CD4-positive, alpha-beta T cell treated with Interleukin-15 for 4 hours (primary cell): ENCODE measurements around the gene SNX30.
"Not testable (repeated sequence)": the region's sequence is repeated elsewhere in the genome, so short reads cannot be mapped to it uniquely, and the experiment has no call there.

Source experiments
- DNase-seq: peaks from one replicate; pipeline ENCODE4 v3.0.0-alpha.2; 2020; ENCODE audit warnings: low spot score

SNX30 gene, protein sequence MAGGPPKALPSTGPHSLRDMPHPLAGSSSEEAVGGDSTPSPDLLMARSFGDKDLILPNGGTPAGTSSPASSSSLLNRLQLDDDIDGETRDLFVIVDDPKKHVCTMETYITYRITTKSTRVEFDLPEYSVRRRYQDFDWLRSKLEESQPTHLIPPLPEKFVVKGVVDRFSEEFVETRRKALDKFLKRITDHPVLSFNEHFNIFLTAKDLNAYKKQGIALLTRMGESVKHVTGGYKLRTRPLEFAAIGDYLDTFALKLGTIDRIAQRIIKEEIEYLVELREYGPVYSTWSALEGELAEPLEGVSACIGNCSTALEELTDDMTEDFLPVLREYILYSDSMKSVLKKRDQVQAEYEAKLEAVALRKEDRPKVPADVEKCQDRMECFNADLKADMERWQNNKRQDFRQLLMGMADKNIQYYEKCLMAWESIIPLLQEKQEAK

DNA sequence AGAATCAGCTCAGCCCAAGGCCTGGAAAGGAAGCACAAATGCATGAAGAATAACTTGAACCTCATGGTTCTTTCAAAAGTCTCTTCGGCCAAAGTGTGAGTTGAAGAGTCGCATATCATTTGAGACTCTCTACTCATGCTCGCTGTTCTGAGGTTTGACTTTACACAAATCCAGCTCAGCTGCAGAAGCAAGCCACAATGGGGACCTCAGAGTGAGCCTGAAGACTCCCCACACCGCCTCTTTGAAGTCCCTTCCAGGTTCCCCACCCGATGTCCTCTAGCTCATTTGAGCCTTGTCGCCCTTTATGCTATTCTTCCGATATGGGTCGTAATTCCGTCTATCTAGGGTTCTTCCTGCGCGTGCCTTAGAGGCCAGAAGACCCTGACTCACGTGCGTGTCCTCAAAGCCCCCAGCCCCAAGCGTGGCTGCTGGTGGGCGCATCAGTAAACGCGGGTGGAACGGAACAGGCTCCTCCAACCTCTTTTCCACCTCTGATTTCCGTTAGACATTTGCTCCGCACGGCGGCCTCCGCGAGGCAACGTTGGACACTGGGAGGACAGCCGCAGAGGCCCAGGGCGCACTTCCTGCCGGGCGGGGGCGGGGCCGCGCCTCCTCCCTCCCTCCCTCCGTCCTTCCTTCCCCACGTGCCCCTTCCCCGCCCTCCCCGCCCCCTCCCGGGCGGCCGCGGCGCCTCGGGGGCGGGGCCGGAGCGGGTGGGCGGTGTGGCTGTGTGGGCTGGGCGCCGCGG lies at the start of gene SNX30:
Gene SNX30 (plus strand): TSS at position 745 of the 748 bp plus-strand sequence. CDS start 242 bp downstream, outside the sequence.
- peak; percentile 80 for DNase-seq

DNA sequence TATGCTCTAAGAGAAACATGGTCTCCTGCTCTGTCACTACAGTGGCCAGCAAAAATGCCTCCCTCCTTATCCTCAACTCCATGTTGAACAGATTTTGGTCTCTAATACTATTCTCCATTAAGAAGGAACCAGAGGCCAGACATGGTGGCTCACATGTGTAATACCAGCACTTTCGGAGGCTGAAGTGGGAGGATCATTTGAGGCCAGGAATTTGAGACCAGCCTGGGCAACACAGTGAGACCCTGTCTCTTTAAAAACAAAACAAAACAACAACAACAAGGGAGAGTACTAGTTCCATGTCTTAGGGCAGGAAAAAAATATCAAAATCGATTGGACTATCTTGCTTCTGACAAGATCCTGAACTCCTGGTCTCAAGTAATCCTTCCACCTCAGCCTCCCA lies 47.3 kb upstream of the SNX30 start:
- no peak for DNase-seq

DNA sequence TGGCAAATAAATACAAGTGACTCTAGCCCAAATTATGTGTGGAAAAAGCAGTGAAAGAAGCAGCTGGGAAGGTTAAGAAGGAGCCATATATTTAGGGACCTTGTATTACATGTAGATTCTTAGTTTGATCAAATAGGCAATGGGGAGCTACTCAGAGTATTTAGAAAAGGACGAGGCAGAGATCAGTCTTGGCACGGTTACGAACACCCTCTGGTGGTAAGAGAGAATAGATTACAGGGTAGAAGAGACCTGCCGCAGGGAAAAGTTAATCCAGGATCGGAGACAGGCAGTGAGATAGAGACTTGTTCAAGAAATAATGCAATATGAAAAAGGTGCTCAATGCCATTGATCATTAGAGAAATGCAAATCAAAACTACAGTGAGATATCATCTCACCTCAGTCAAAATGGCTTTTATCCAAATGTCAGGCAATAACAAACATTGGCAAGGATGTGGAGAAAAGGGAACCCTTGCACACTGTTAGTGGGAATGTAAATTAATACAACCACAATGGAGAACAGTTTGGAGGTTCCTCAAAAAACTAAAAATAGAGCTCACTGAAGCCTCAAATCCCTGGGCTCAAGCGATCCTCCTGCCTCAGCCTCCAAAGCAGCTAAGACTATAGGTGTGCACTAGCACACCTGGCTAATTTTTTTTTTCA lies 44.7 kb upstream of the SNX30 start:
- DNase-seq = no peak

DNA sequence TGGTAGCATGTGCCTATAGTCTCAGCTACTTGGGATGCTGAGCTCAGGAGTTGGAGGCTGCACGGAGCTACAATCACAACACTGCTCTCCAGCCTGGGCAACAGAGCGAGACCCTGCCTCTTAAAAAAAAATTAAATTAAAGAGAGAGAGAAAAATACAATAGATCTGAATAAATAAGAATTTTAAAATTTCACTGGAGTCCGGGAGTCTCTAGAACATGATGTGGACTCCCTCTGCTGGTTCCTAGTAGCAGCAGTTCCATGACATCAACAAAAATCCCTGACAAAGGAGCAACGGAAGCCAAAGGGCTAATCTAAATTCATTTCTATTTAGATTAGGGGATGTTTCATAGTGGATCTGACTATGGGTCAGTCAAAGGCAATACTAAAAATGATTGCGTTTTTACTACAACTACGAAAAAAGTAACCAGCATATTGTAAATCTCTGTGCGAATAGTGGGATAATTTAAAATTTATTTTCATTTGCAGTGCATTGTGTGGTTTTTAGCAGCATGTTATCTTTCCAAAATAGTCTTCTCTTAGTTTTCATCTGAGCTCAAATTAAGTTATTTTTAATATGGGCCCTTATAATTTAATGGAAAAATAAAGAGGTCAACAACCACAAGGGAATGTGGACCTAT lies 39.4 kb upstream of the SNX30 start:
- DNase-seq = no peak

DNA sequence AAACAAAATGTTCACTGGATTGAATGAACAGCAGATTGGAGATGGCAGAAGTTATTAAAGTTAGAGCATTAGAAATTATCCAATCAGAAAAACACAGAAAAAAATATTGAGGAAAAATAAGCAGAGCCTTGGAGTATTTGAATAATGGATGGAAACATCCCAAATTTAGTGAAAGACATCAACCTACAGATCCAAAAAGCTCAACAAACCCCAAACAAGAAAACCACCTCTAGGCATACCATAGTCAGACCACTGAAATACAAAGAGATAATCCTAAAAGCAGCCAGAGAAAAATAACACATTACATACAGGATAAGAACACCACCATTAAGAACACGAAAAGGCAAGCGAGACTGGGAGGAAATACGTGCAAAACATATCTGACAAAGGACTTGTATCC lies 37.9 kb upstream of the SNX30 start:
- no peak for DNase-seq

DNA sequence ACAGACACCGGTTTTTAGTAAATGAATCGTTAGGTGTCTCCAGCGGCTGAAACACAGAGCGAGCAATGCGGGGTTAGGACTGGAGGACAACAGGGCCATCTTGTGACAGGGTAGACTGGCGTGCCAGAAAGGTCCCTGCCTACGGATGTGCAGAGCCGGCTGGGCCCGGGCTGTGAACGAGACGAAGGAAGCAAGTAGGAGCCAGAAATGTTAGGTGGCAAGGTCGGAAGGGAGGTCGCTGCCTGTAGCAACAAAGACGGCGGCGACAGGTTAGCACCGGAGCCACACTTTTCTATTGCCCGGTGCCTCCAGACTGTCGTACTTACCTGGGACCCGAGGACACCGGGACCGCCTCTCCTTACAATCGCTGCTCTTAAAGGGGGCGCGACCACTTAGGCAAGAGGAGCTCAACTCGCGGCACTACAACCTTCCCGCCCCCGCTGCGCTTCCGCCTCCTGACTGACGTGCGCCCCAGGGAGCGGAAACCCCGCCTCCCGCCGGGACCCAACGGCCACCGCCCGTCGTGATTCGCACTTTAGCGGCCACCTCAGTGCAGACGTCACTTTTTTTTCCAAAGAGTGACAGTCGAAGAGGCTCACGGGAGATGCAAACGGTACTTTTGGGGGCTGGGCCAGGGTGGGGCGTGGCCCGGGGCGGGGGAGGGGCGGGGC lies 32.8 kb upstream of the SNX30 start, which contains the start of gene INIP:
Gene INIP (minus strand): TSS at position 457 of the 671 bp plus-strand sequence. CDS start 1,632 bp downstream, outside the sequence.
- peak; percentile 96 for DNase-seq

DNA sequence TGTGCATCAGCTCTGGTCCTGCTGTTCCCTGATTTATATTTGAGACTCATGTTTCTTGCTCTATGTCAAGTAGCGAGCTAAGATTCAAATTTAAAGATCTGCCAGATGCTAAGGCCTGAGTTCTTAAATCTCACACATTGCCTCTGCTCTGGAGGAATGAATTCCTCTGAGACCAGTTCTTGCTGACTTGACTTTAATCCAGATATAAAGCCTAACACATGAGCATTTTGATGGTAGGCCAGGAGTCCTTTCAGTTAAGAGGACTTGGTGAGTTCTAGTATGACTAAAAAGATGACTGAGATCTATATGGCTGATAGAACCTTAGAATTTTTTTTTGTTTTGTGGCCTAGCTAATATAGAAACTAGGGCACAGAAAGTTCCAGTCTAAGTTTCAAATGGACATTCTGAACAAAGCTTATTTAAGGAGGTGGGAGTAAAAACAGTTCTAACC lies 31.3 kb upstream of the SNX30 start:
- no peak for DNase-seq

DNA sequence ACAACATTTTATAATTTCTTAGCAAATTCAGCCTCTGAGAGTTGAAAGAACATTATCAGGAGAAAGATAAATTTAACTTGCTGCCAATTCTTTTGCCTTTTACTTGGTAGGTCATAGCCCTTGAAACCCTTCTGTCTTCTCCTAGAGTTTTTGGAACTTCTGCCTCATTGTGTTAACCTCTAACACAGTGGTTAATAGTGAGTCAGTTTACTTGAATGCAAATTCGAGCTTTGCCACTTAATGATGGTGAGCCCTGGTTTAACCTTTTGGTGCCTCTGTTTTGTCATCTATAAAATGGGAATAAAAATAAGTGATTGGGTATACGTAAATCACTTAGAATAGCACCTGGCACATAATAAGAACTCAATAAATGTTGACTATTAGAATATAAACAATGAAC lies 30.9 kb upstream of the SNX30 start:
- DNase-seq = no peak

DNA sequence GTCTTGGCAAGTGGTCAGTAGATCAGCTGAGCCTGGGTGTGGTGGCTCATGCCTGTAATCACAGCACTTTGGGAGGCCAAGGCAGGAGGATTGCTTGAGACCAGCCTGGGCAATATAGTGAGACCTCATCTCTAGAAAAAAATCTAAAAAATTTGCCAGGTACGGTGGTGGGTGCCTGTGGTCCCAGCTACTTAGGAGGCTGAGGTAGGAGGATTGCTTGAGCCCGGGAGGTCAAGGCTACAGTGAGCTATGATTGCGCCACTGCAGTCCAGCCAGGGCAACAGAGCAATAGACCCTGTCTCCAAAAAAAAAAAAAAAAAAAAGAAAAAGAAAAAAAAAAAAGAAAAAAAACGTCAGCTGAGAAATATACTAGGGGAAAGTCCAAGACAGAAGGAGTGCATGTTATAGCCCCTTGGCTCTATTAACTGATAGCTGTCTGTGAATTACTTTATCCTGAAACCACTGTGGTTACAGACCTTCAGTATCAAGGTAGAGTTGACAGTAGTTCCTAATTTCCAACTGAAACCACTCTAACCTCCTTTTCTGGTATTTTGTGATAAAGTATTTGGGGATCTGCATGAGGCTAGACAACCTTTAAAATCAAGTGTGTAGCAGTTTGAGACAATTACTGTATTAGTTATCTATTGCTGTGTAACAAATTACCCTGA lies 30.3 kb upstream of the SNX30 start:
- no peak for DNase-seq

DNA sequence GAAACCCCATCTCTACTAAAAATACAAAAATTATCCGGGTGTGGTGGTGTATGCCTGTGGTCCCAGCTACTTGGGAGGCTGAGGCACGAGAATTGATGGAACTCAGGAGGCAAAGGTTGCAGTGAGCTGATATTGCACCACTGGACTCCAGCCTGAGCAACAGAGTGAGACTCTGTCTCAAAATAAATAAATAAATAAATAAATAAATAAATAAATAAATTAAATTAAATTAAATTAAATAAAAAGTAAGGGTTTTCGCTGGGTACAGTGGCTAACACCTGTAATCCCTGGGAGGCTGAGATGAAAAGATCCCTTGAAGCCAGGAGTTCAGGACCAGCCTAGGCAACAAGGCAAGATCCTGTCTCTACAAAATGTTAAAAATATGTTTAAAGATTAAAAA lies 27.8 kb upstream of the SNX30 start:
- not testable (repeated sequence) for DNase-seq

DNA sequence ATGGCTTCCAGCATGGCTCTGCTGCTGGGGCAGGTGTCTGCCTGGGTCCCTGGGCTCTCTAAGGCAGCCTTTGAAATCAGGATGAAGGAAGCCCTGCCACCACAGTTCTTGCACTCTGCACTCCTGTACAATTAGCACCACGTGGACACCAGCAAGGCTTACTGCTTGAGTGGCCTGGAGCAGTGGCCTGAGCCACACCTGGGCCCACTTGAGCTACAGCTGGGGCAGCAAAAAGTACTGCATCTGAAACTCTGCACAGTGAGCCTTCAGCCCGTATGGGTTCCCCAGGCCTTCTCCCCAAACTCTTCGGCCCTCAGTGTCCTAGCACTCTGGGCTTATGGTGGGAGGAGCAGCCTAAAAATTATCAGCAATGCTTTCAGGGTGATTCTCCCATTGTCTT lies 24.6 kb upstream of the SNX30 start:
- no peak for DNase-seq

DNA sequence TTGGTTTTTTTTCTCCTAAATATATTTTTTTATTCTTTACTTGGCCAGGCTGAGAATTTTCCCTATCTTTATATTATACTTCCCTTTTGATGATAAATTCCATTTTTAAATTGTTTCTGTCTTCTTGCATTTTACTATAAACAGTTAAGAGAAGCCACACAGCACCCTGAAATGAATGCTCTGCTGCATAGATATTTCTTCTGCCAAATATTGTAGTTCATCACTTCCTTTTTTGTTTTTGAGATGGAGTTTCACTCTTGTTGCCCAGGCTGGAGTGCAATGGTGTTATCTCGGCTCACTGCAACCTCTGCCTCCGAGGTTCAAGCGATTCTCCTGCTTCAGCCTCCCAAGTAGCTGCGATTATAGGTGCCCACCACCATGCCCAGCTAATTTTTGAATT lies 24.1 kb upstream of the SNX30 start:
- DNase-seq = no peak

DNA sequence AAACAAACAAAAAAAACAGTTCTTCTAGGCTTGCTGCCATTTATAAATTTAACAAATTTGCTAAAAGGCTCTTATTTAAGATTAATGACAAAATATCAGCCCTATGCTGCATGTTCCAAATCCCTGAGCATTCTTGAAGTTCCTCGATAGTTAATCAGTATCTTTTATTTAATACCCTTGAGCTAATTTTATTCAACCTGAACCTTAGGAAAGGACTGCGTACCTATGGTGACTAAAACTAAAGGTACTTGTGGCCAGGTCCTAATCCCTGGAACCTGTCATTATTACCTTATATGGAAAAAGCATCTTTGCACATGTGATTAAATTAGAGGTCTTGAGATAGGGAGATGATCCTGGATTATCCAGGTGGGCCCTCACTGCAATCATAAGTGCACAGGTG lies 22.2 kb upstream of the SNX30 start:
- no peak for DNase-seq

DNA sequence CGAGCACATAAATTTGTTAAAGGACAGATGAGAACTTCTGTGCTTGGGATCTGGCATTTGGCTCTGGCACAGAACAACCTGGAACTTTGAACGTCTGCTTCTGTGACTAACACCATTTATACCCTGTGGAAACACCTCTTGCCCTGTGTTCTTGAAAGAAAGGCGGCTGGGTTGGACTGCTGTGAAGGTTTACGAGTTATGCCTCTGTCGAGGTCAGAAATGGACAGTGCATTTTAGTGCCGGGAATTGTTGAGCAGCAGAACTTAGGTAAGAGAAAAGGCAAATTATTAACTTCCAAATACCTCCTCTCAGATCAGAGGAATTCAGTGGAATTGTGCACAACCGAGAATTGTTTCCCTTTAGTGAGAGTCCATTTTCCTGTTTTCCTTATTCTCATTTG lies 18.6 kb upstream of the SNX30 start:
- no peak for DNase-seq

DNA sequence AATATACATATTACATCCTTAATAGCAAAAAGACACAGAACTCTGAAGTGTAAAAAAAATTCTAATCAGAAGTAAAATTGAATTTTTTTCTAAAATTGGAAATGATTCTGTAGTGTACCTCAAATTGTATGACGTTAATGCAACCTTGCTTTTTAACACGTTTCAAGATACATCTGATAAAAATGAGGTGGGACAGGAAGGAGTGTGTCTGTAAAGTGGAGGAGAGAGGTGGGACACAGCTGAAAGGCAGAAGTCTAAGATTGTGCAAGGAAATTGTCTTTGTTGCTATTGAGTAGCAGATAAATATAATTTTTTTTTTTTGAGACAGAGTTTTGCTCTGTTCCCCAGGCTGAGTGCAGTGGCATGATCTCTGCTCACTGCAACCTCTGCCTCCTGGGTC lies 15.7 kb upstream of the SNX30 start:
- no peak for DNase-seq

DNA sequence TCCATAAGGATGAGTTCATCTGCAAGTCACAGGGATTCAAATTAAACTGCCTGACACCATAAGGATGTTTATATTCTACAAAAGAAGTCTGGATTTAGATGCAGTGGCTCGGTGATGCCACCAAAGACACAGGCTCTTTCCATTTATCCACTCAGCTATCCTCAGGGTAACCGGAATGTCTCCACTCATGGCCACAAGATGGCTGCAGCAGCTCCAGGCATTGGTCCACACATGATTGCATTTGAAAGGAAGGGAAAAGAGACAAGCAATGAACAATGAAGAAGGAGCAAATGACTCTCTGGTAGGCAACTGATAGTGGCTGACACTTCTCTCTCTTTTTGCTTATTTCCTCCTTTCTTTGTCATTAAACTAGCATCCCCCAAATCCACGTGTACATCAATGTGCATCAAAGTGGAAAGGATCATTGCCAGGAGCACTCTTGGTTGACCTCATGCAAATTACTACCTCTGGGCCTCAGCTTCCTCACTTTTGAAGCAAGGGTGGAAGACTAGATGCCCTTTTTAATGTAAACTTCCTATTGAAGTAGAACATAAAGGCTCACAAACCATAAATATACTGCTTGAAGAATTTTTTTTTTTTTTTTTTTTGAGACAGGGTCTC lies 7.2 kb upstream of the SNX30 start:
- no peak for DNase-seq

DNA sequence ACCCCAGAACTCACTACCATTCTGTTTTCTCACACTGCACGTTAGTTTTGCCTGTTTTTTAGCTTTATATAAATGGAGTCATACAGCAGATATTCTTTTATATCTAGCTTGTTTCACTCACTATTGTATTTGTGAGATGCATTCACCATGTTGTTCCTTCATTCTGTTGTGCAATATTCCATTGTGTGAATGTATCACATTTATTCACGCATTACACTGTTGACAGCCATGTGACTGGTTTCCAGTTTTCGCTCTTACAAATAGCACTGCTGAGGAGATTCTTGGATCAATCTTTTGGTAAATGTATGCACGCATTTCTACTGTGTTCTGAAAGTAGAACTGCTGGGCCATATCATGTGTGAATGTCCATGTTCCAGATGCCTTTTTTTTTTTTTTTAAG lies 6.4 kb upstream of the SNX30 start:
- DNase-seq = no peak

DNA sequence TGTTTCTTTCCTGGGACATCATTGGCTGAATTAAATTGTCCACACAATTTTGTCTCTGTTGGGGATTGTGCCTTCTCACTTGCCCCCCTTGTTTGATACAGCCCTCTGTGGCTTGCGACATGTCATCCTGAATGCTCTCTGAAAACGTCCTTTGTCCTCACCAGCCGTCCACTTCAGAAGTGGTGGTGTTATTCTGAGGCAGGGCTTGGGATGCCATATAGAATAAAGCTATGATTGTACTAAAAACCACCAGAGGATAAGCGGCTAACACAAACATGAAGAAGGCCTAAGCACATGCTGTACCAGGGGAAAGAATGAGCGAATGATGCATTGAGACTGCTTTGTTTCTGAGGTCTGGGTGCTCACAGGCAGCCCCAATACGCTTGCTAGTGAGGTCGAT lies 3.5 kb upstream of the SNX30 start:
- no peak for DNase-seq

DNA sequence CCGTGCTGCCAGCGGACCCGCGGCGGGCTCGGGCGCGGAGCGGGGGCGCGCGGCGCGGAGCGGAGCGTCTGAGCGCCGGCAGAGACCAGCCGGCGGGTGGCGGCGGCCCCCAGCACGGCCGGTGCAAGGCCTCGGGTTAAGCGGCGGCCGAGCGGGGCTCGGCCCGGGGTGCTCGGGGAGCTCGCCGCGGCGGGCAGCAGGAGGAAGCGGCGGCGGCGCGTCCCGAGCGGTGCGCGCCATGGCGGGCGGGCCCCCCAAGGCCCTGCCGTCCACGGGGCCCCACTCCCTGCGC lies 150 bp downstream of the SNX30 start:
- no peak for DNase-seq

DNA sequence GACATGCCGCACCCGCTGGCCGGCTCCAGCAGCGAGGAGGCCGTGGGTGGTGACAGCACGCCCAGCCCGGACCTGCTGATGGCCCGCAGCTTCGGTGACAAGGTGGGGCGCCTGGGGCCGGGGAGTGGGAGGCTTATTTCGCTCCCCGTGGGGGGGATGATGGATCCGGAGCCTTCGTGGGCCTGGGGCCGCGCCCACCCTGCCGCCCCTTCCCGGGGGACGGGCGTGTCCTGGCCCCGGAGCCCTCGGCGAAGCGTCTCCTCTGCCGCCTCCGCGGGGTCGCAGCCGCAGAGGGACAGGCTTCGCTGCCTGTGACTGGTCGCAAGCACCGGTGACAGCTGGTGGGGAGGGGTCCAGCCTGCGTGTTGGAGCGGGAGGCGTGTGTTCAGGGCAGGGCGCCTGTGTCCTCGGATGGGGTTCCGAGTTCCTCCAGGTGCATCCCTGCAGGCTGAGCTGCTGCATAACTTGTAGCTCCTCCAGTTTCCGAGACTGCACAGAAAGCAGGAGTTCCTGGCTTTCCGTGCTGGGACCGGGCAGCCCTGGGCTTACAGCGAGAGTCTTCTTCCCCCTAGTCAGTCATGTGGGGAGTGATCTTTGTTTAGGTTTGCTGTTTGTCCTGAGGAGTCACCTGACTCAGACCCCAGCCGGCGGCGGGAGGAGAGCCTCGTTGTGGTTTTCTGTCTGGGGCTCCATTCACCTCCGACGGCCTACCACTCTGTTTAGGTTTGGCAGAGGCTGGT lies 666 bp downstream of the SNX30 start:
- peak; percentile 42 for DNase-seq
